ENCODE results near the gene SLC2A6.

Gene SLC2A6

GRCh38 chr9:133495327-133496293, 16.7 kb upstream of the SLC2A6 start:
- DNase-seq = no peak

GRCh38 chr9:133494636-133495326, 15.9 kb upstream of the SLC2A6 start:
- no peak for DNase-seq

- no peak for DNase-seq
Measured at GRCh38 chr9:133493845-133494540, 15.1 kb upstream of the SLC2A6 start.

GRCh38 chr9:133493428-133493827, 14.5 kb upstream of the SLC2A6 start:
- DNase-seq = no peak

- DNase-seq = no peak
Measured at GRCh38 chr9:133492061-133493021, 13.4 kb upstream of the SLC2A6 start.

- no peak for DNase-seq
Measured at GRCh38 chr9:133491656-133491925, 12.7 kb upstream of the SLC2A6 start.

GRCh38 chr9:133490865-133491655, 12.2 kb upstream of the SLC2A6 start:
- DNase-seq = no peak

- no peak for DNase-seq
Measured at GRCh38 chr9:133490201-133490681, 11.3 kb upstream of the SLC2A6 start.

GRCh38 chr9:133489253-133490190, 10.6 kb upstream of the SLC2A6 start:
- DNase-seq = no peak

GRCh38 chr9:133488686-133489252, 9.9 kb upstream of the SLC2A6 start:
- DNase-seq = no peak

GRCh38 chr9:133487331-133487725, 8.4 kb upstream of the SLC2A6 start:
- DNase-seq = no peak

GRCh38 chr9:133485531-133486260, 6.8 kb upstream of the SLC2A6 start:
- no peak for DNase-seq

GRCh38 chr9:133484671-133485437, 6.0 kb upstream of the SLC2A6 start:
- DNase-seq = no peak

- no peak for DNase-seq
Measured at GRCh38 chr9:133483611-133484010, 4.7 kb upstream of the SLC2A6 start.

GRCh38 chr9:133477992-133478850, 678 bp downstream of the SLC2A6 start:
- DNase-seq = no peak

GRCh38 chr9:133477461-133477860, 1.4 kb downstream of the SLC2A6 start:
- no peak for DNase-seq

- no peak for DNase-seq
Measured at GRCh38 chr9:133476941-133477340, 2.0 kb downstream of the SLC2A6 start.
